Measurements from ENCODE around the gene NDUFV1. TPM values are rescaled to one million over a fixed set of nuclear protein-coding genes. Genes with fewer than 3 reads are reported as not detected.
"Not testable (repeated sequence)": the region's sequence is repeated elsewhere in the genome, so short reads cannot be mapped to it uniquely, and the experiment has no call there.

NDUFV1 gene
- polyA plus RNA-seq, 1 donor = 209 TPM

DNA sequence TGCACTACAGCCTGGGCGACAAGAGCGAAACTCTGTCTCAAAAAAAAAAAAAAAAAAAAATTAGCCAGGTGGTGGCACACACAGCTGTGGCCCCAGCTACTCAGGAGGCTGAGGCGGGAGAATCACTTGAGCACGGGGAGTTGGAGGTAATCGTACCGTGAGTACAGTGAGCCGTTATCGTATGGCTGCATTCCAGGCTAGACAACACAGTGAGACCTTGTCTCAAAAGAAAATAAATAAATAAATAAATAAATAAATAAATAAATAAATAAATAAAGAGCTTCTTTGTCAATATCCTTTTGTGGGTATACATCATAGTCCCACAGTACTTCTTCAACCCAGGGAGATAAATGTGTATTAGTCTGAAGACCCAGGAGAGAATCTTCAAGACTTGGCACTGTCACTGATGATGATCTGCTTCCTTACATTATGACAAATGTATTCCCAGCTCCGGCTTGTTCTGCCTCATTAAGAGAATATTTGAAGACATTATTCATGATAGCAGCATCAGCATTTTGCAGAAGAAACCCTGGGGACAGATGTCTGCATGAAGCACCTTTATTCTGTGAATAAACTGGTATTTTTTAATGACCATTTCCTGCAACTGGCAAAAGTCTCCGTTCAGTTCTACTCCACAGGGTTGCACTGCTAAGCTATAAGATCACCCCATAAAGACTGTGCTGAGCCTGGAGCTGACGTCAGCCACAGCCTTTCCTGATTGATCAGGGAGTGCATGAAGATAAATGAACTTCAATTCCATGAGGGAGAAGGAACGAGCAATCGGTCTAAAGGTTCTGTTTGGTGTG is 45.4 kb downstream of the NDUFV1 start:
- no peak for DNase-seq

DNA sequence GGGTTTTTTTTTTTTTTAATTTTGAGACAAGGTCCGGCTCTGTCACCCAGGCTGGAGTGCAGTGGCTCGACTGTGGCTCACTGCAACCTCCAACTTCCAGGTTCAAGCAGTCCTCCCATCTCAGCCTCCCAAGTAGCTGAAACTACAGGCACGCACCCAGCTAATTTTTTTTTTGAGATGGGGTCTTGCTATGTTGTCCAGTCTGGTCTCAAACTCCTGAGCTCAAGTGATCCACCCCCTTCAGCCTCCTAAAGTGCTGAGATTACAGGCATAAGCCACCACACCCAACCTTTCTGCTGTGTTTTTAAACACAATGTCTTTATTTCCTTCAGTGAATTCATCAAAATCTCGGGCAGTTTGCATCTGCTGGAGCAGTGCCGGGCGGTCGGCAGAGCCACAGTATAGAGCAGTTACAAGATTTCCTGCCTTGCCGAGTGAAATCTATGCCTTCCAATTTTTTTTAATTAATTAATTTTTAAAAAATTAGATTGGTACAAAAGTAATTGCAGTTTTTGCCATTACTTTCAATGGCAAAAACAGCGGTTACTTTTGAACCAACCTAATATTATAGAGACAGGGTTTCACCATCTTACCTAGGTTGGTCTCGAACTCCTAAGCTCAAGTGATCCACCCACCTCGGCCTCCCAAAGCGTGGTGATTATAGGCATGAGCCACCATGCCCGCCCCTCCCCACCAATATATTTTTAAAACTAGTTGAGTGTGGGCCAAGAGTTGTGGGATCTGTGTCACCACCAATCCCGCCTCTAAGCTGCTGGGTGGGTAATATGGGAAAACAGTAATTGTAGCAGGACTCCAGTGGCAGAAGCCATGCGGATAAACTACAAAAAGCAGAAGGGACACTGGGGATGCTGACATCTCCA is 46.5 kb downstream of the NDUFV1 start:
- no peak for DNase-seq

DNA sequence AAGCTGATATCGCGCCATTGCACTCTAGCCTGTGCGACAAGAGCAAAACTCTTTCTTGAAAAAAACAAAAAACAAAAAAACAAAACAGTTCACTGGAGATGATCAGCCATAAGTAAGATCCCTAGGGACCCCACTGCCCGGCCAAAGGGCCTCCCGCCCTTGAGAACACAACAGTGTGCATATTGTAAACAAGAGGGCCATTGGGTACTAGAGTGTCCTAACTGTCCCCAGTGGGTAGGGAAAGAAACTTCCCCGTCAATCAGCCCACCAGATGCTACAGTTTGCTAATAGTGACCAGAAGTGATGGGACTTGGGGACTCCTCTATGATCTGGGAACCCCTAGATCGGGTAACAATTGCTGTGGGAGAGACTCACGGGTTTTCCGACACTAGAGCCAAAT is 47.5 kb downstream of the NDUFV1 start:
- DNase-seq = no peak

DNA sequence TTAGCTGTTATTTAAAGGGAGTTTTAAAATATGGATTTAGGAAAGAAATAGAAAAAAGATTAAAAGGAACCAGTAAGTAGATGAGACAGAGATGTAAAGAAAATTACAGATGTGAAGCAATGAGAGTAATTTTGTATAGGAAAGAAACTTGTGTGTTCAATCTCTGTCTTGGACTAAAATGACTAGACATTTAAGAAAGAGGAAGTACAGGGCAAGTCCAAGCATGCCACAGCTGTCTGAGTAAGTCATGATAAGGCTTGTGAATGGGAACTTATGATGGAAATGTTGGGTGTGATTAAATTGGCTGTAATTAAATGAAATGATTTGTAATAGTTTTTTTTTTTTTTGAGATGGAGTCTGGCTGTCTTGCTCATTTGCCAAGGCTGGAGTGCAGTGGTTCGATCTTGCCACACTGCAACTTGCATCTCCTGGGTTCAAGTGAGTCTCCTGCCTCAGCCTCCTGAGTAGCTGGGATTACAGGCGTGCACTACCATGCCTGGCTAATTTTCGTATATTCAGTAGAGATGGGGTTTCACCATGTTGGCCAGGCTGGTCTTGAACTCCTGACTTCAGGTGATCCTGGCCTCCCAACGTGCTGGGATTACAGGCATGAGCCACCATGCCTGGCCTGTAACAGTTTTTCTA is 49.7 kb downstream of the NDUFV1 start:
- no peak for DNase-seq

DNA sequence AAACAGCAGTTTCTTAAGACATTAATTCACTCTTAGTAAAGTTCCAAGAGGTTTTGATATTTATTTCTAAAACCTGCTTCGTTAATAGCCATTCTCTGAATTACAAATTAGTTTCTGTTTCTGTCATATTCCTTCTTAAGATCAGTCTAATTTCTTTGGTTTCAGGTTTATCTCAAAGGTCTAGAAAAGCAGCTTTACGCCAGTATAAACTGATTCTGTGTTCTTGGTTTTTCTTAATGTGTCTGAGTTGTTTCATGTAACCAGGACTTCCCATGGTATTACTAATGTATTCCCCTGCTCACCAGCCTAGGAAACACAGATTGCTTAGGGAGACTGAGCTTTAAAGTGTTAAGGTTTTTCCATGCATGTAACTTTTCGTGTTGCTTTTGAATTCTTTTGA is 50.6 kb downstream of the NDUFV1 start:
- DNase-seq = no peak

DNA sequence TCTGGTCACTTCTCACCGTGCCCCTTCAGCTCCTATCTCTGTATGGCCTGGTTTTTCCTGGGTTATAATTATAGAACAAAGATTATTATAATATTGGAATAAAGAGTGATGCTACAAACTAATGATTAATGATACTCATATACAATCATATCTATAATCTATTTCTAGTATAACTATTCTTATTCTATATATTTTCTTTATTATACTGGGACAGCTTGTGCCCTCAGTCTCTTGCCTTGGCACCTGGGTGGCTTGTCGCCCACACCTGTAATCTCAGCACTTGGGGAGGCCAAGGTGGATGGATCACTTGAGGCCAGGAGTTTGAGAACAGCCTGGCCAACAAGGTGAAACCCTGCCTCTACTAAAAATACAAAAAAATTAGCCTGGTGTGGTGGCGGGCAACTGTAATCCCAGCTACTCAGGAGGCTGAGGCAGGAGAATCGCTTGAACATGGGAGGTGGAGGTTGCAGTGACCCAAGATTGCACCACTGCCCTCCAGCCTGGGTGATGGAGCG is 53.0 kb downstream of the NDUFV1 start:
- not testable (repeated sequence) for DNase-seq

DNA sequence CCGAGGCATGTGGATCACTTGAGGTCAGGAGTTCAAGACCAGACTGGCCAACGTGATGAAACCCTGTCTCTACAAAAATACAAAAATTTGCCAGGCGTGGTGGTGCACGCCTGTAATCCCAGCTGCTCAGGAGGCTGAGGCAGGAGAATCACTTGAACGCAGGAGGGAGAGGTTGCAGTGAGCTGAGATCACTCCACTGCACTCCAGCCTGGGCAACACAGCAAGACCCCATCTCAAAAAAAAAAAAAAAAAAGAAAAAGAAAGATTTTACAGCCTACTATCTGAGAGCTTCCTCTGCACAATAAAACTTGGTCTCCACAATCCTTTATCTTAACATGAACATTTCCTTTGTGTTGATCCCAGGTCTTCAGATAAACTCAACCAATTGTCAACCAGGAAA is 54.0 kb downstream of the NDUFV1 start:
- not testable (repeated sequence) for DNase-seq

Other genes with a start within 250 kb of the NDUFV1 start
- 7.0 TPM for gene CLCF1, start 233.3 kb upstream of the NDUFV1 start, polyA plus RNA-seq (ENCODE audit: insufficient read length)
- 29.6 TPM for gene RAD9A, start 214.9 kb upstream of the NDUFV1 start, polyA plus RNA-seq (ENCODE audit: insufficient read length)
- gene PPP1CA, start 205.1 kb upstream of the NDUFV1 start, polyA plus RNA-seq (ENCODE audit: insufficient read length) = 154 TPM
- gene TBC1D10C, start 202.9 kb upstream of the NDUFV1 start, polyA plus RNA-seq (ENCODE audit: insufficient read length) = 8.2 TPM
- 4.4 TPM for gene CARNS1, start 191.3 kb upstream of the NDUFV1 start, polyA plus RNA-seq (ENCODE audit: insufficient read length)
- gene RPS6KB2, start 178.4 kb upstream of the NDUFV1 start, polyA plus RNA-seq (ENCODE audit: insufficient read length) = 40.4 TPM
- 2.6 TPM for gene PTPRCAP, start 169.3 kb upstream of the NDUFV1 start, polyA plus RNA-seq (ENCODE audit: insufficient read length)
- gene CORO1B, start 163.5 kb upstream of the NDUFV1 start, polyA plus RNA-seq (ENCODE audit: insufficient read length) = 55.3 TPM
- gene GPR152, start 154.2 kb upstream of the NDUFV1 start, polyA plus RNA-seq (ENCODE audit: insufficient read length) = not detected
- gene CABP4, start 151.6 kb upstream of the NDUFV1 start, polyA plus RNA-seq (ENCODE audit: insufficient read length) = 1.0 TPM
- 39.4 TPM for gene TMEM134, start 137.7 kb upstream of the NDUFV1 start, polyA plus RNA-seq (ENCODE audit: insufficient read length)
- 51.8 TPM for gene AIP, start 123.9 kb upstream of the NDUFV1 start, polyA plus RNA-seq (ENCODE audit: insufficient read length)
- gene PITPNM1, start 101.6 kb upstream of the NDUFV1 start, polyA plus RNA-seq (ENCODE audit: insufficient read length) = 28.6 TPM
- 32.8 TPM for gene CDK2AP2, start 98.8 kb upstream of the NDUFV1 start, polyA plus RNA-seq (ENCODE audit: insufficient read length)
- 0.35 TPM for gene CABP2, start 83.5 kb upstream of the NDUFV1 start, polyA plus RNA-seq (ENCODE audit: insufficient read length)
- 672 TPM for gene GSTP1, start 23.1 kb upstream of the NDUFV1 start, polyA plus RNA-seq (ENCODE audit: insufficient read length)
- 3.8 TPM for gene NUDT8, start 23.0 kb downstream of the NDUFV1 start, polyA plus RNA-seq (ENCODE audit: insufficient read length)
- gene TBX10, start 32.8 kb downstream of the NDUFV1 start, polyA plus RNA-seq (ENCODE audit: insufficient read length) = not detected
- 22.2 TPM for gene ACY3, start 43.8 kb downstream of the NDUFV1 start, polyA plus RNA-seq (ENCODE audit: insufficient read length)
- 2.8 TPM for gene ALDH3B2, start 67.7 kb downstream of the NDUFV1 start, polyA plus RNA-seq (ENCODE audit: insufficient read length)

Measured in left kidney (tissue), 2 donors.